AG09309 (cell line): ENCODE data around the gene FNDC5.

Experiments
- DNase-seq: peaks from one replicate; pipeline ENCODE4 v3.0.0-alpha.2; 2010; ENCODE audit warnings: low read depth
- H3K4me3 ChIP-seq: 2 replicates; pipeline ENCODE4 v1.5.1; 2011; ENCODE audit warnings: mild to moderate bottlenecking, low read depth, low read length, moderate library complexity; ENCODE audit not compliant: control insufficient read depth
- CTCF ChIP-seq: IDR thresholded peaks from 2 replicates; pipeline ENCODE4 v1.5.1; 2011; ENCODE audit warnings: mild to moderate bottlenecking, low read depth, low read length, inconsistent platforms; ENCODE audit not compliant: insufficient read depth, control insufficient read depth; ENCODE audit errors: missing control alignments

FNDC5 gene

GRCh38 chr1:32865639-32866405 lies 4.9 kb downstream of the FNDC5 start:
- H3K4me3 ChIP-seq, result no peak overlapping the region
- no peak for TF ChIP-seq CTCF
- DNase-seq, result no peak

- no peak for DNase-seq
- TF ChIP-seq CTCF, result no peak
Measured at GRCh38 chr1:32864375-32865019, 6.2 kb downstream of the FNDC5 start.

GRCh38 chr1:32863881-32864245 lies 6.8 kb downstream of the FNDC5 start:
- no peak for DNase-seq
- no peak overlapping the region for H3K4me3 ChIP-seq

More at GRCh38 chr1:32864375-32865019, 6.2 kb downstream of the FNDC5 start:
- H3K4me3 ChIP-seq, result no peak overlapping the region

GRCh38 chr1:32863218-32863880 lies 7.4 kb downstream of the FNDC5 start:
- no peak for DNase-seq
- TF ChIP-seq CTCF, result no peak

More at GRCh38 chr1:32863881-32864245, 6.8 kb downstream of the FNDC5 start:
- TF ChIP-seq CTCF, result no peak

GRCh38 chr1:32861904-32862695 lies 8.6 kb downstream of the FNDC5 start:
- peak; percentile 3 for DNase-seq
- no peak for TF ChIP-seq CTCF

More at GRCh38 chr1:32863218-32863880, 7.4 kb downstream of the FNDC5 start:
- H3K4me3 ChIP-seq, result no peak overlapping the region

GRCh38 chr1:32860566-32860965 lies 10.1 kb downstream of the FNDC5 start:
- no peak for TF ChIP-seq CTCF
- no peak overlapping the region for H3K4me3 ChIP-seq
- no peak for DNase-seq

More at GRCh38 chr1:32861904-32862695, 8.6 kb downstream of the FNDC5 start:
- H3K4me3 ChIP-seq, result no peak overlapping the region
